Panc1 (cell line): ENCODE data around the gene CADPS2. TPM values are rescaled to one million over a fixed set of nuclear protein-coding genes. Genes with fewer than 3 reads are reported as not detected.

ENCODE experiments used
- ATAC-seq: fragments of 200-7000 bp; cut with Tn5 transposase; 2 replicates; pipeline ENCODE4 v1.9.1; 2020; ENCODE audit warnings: mild to moderate bottlenecking, moderate library complexity
- BruUV-seq: library from RNA; stranded (reverse); fragments of 400-500 nt; replicated peaks from 2 replicates; lab custom pipeline; 2021; lab: Mats Ljungman, UMichigan
- CTCF ChIA-PET: fragments of 300-600 bp; sonication (Branson Sonifier 250); formaldehyde crosslinking; loops from one replicate; lab custom pipeline; 2022; ENCODE audit warnings: antibody characterized with exemption; lab: Charles Lee
- POLR2A ChIA-PET: fragments of 300-600 bp; sonication (Branson Sonifier 250); formaldehyde crosslinking; loops from one replicate; lab custom pipeline; 2022; ENCODE audit warnings: antibody characterized with exemption; lab: Charles Lee
- DNase-seq: peaks from one replicate; pipeline ENCODE4 v3.0.0-alpha.2; 2010; ENCODE audit warnings: low read depth, low spot score
- H3K27ac ChIP-seq: 2 replicates; pipeline ENCODE4 v1.5.1; 2011; ENCODE audit warnings: mild to moderate bottlenecking, low read length, inconsistent platforms
- H3K27me3 ChIP-seq: fragments of 200-500 bp; sonication (Bioruptor generic); 2 replicates; pipeline ENCODE4 v1.6.0; 2014; ENCODE audit warnings: low read length, inconsistent platforms; ENCODE audit not compliant: control insufficient read depth, insufficient read depth
- H3K36me3 ChIP-seq: fragments of 200-500 bp; sonication (Bioruptor generic); 2 replicates; pipeline ENCODE4 v1.5.1; 2014; ENCODE audit warnings: inconsistent platforms, mild to moderate bottlenecking, low read length, moderate library complexity; ENCODE audit not compliant: control insufficient read depth, insufficient read depth
- H3K4me1 ChIP-seq: 2 replicates; pipeline ENCODE4 v1.5.1; 2011; ENCODE audit warnings: inconsistent platforms, mild to moderate bottlenecking, low read length, moderate library complexity; ENCODE audit not compliant: control insufficient read depth, insufficient read depth
- H3K4me3 ChIP-seq, 2 experiments: 2 replicates each; pipeline ENCODE4 v1.5.1; 2011 to 2012; ENCODE audit warnings: low read depth in 2 of 2, low read length in 2 of 2, mild to moderate bottlenecking in 2 of 2, inconsistent platforms in 1 of 2, moderate library complexity in 1 of 2
- H3K9me3 ChIP-seq: fragments of 200-500 bp; sonication (Bioruptor generic); 2 replicates; pipeline ENCODE4 v1.5.1; 2014; ENCODE audit warnings: low read depth, mild to moderate bottlenecking, inconsistent platforms, low read length, moderate library complexity; ENCODE audit not compliant: control insufficient read depth, insufficient read depth
- CTCF ChIP-seq: fragments of 450-650 bp; IDR thresholded peaks from 2 replicates; pipeline ENCODE4 v1.5.1; 2017; ENCODE audit warnings: mild to moderate bottlenecking
- POLR2AphosphoS5 ChIP-seq: IDR thresholded peaks from 2 replicates; pipeline ENCODE4 v1.6.1; 2012; ENCODE audit warnings: mild to moderate bottlenecking, low read depth, low read length, moderate library complexity
- SIN3A ChIP-seq: IDR thresholded peaks from 2 replicates; pipeline ENCODE4 v1.6.1; 2012; ENCODE audit warnings: low read depth, mild to moderate bottlenecking, low read length, moderate library complexity, borderline replicate concordance; ENCODE audit not compliant: insufficient read depth
- TCF7L2 ChIP-seq: IDR thresholded peaks from 2 replicates; pipeline ENCODE4 v1.6.1; 2011; ENCODE audit warnings: mild to moderate bottlenecking, low read depth, low read length, inconsistent platforms
- in situ Hi-C: cut with HindIII; loops from 2 replicates; pipeline ENCODE4 v1.10.0; 2016; ENCODE audit warnings: low sequenced_read_pairs, low pct_unique_long_range_greater_than_20kb
- intact Hi-C: fragments of 100-400 bp; cut with micrococcal nuclease; formaldehyde crosslinking; loops from one replicate; pipeline ENCODE4 v1.10.0; 2022; ENCODE audit not compliant: unreplicated experiment
- total RNA-seq: library from RNA; stranded (reverse); gene quantifications from one replicate; pipeline ENCODE4 v1.2.1, GENCODE V29; 2021; ENCODE audit not compliant: unreplicated experiment
- TF ChIP-seq, protein P1 (sequence below), 2 experiments: IDR thresholded peaks; 2 replicates each; pipeline ENCODE4 v1.6.1; 2011 to 2012; ENCODE audit warnings: low read depth in 2 of 2, control low read depth in 1 of 2, low read length in 1 of 2, mild to moderate bottlenecking in 1 of 2, moderate library complexity in 1 of 2; ENCODE audit not compliant: insufficient read depth in 1 of 2

The CADPS2 gene
- total RNA-seq, 1 experiment from 2014 or later = 1.6 TPM

DNA sequence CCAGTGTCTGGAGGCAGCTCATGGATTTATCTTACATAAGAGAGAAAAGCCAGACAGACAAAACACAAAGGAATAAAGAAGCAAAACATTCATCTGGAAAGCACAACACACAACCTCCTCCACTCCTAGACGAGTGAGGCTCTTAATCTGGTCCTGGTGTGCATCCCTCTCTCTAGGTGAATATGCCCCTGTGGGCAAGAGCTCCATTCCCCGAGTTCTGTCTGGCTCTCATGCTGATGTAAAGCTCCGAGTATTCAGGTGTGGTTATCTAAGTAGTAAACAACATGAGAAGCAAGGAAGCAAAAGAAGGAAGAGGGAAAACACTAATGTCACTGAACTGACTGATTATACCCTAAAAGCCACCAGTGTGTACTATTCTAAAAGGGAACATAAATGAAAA lies 533.8 kb downstream of the CADPS2 start:
- ATAC-seq = no peak
- TF ChIP-seq SIN3A (no peak), TCF7L2 (no peak), POLR2AphosphoS5 (no peak), CTCF (no peak)
- TF ChIP-seq, protein P1, sequence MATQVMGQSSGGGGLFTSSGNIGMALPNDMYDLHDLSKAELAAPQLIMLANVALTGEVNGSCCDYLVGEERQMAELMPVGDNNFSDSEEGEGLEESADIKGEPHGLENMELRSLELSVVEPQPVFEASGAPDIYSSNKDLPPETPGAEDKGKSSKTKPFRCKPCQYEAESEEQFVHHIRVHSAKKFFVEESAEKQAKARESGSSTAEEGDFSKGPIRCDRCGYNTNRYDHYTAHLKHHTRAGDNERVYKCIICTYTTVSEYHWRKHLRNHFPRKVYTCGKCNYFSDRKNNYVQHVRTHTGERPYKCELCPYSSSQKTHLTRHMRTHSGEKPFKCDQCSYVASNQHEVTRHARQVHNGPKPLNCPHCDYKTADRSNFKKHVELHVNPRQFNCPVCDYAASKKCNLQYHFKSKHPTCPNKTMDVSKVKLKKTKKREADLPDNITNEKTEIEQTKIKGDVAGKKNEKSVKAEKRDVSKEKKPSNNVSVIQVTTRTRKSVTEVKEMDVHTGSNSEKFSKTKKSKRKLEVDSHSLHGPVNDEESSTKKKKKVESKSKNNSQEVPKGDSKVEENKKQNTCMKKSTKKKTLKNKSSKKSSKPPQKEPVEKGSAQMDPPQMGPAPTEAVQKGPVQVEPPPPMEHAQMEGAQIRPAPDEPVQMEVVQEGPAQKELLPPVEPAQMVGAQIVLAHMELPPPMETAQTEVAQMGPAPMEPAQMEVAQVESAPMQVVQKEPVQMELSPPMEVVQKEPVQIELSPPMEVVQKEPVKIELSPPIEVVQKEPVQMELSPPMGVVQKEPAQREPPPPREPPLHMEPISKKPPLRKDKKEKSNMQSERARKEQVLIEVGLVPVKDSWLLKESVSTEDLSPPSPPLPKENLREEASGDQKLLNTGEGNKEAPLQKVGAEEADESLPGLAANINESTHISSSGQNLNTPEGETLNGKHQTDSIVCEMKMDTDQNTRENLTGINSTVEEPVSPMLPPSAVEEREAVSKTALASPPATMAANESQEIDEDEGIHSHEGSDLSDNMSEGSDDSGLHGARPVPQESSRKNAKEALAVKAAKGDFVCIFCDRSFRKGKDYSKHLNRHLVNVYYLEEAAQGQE (IDR thresholded peaks at IDR 0.05; ENCODE audit: insufficient read depth in 1 of 2, low read depth in 2 of 2, low read length in 1 of 2) = no peak
- Histone ChIP-seq H3K4me3 (no peak overlapping the region), H3K27me3 (peaks cover 2% of the 10 kb centered on the region; the same call in 1 of the 2 replicates), H3K36me3 (no peaks in the 10 kb centered on the region), H3K4me1 (no peaks in the 10 kb centered on the region), H3K9me3 (no peaks in the 10 kb centered on the region), H3K27ac (no peak overlapping the region)
- BruUV-seq = no TSS peak
- intact Hi-C loops = no loop called here
- no peak for DNase-seq
- in situ Hi-C loops = no loop called here
- ChIA-PET POLR2A (no interaction called here), CTCF (no interaction called here)

DNA sequence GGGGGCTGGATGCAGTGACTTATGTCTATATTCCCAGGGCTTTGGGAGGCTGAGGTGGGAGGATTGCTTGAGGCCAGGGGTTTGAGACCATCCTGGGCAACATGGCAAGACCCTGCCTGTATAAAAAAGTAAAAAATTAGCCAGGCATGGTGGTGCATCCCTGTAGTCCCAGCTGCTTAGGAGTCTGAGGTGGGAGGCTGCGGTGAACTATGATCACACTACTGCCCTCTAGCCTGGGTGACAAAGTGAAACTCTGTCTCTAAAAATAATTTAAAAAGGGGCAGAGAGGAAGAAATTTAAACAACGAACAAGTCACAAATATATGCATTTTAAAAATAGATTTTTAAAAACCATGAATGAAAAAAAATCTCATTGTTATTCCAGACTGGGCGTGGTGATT lies 535.6 kb downstream of the CADPS2 start:
- intact Hi-C loops = no loop called here
- no peak overlapping the region for H3K27ac ChIP-seq
- ChIA-PET POLR2A (no interaction called here), CTCF (no interaction called here)
- peaks cover 2% of the 10 kb centered on the region; the same call in 1 of the 2 replicates for H3K27me3 ChIP-seq
- no peaks in the 10 kb centered on the region for H3K9me3 ChIP-seq
- TF ChIP-seq CTCF = no peak
- TF ChIP-seq POLR2AphosphoS5 = no peak
- no peak for TF ChIP-seq SIN3A
- TF ChIP-seq, protein P1 (IDR thresholded peaks at IDR 0.05; ENCODE audit: insufficient read depth in 1 of 2, low read depth in 2 of 2, low read length in 1 of 2) = no peak
- no peak for TF ChIP-seq TCF7L2
- no peaks in the 10 kb centered on the region for H3K36me3 ChIP-seq
- no TSS peak for BruUV-seq
- H3K4me3 ChIP-seq = no peak overlapping the region
- in situ Hi-C loops = no loop called here
- no peak for DNase-seq
- H3K4me1 ChIP-seq = no peaks in the 10 kb centered on the region
- no peak for ATAC-seq
